ENCODE measurements around the gene PRDX2.

PRDX2 gene

DNA sequence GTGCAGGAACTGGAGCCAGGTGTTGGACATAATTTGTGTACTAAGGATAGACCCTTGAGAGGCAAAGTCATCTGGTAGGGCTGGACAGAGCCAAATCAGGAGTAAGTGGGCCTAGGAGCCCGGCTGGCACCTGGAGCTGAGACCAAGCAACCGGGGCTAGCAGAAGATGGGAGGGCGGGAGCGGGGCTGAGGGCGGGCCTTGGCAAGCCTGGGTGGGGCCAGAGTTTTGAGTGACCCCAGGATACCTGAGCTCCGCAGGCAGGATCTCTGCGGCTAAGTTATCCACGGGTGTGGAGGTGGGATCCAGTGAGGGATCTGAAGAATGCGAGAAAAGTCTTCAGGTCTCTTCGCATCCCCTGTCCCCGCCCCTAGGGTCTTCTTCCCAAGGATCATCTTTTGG, 34.5 kb downstream of the PRDX2 start:
- no peak for TF ChIP-seq GATA2 (IDR thresholded peaks at IDR 0.05; ENCODE audit: low read depth, low read length)
- TF ChIP-seq GATA3 (IDR thresholded peaks at IDR 0.05; ENCODE audit: low read depth, low read length) = no peak

- TF ChIP-seq GATA2 (IDR thresholded peaks at IDR 0.05; ENCODE audit: low read depth, low read length) = no peak
- no peak for TF ChIP-seq GATA3 (IDR thresholded peaks at IDR 0.05; ENCODE audit: low read depth, low read length)
Observed at GRCh38 chr19:12766051-12766521, 35.5 kb downstream of the PRDX2 start.

- TF ChIP-seq GATA2 (IDR thresholded peaks at IDR 0.05; ENCODE audit: low read depth, low read length) (no peak), GATA3 (IDR thresholded peaks at IDR 0.05; ENCODE audit: low read depth, low read length) (no peak)
Observed at GRCh38 chr19:12764698-12765097, 36.9 kb downstream of the PRDX2 start.

DNA sequence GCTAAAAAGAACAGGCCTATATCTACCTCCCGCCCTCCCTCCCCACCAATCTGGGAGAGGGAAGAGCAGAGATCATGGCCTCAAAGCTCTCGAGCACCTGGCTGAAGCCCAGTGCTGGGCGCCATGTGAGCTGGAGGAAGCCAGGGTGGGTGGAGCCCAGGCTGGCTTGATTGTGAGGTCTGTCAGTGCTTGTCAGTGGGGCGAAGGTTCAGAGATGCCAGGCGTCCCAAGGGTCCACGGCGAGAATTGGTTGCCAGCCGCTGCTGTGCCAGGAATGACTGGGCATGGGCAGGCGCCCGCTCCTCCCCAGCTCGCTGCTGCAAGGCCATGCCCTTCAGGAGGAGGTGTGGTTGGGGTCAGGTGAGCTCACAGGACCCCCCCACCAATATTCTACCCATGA, 38.5 kb downstream of the PRDX2 start:
- no peak for TF ChIP-seq GATA3 (IDR thresholded peaks at IDR 0.05; ENCODE audit: low read depth, low read length)
- no peak for TF ChIP-seq GATA2 (IDR thresholded peaks at IDR 0.05; ENCODE audit: low read depth, low read length)

DNA sequence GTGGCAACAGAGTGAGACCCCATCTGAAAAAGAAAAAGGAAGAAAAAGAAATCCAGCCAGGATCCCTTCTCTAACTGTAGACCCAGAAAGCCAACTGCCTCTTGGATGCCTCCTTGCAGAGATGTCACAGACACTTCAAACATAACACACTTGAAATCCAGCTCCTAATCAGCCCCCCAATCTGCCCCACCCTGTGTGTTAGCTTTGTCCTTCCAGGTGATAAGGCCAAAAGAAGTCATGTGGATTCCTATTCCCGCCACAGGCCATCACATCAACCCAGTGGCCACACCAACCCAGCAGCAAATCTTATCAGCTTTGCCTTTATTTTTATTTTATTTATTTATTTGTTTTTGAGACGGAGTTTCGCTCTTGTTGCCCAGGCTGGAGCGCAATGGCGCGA, 41.9 kb downstream of the PRDX2 start:
- TF ChIP-seq GATA3 (IDR thresholded peaks at IDR 0.05; ENCODE audit: low read depth, low read length) = no peak
- no peak for TF ChIP-seq GATA2 (IDR thresholded peaks at IDR 0.05; ENCODE audit: low read depth, low read length)

DNA sequence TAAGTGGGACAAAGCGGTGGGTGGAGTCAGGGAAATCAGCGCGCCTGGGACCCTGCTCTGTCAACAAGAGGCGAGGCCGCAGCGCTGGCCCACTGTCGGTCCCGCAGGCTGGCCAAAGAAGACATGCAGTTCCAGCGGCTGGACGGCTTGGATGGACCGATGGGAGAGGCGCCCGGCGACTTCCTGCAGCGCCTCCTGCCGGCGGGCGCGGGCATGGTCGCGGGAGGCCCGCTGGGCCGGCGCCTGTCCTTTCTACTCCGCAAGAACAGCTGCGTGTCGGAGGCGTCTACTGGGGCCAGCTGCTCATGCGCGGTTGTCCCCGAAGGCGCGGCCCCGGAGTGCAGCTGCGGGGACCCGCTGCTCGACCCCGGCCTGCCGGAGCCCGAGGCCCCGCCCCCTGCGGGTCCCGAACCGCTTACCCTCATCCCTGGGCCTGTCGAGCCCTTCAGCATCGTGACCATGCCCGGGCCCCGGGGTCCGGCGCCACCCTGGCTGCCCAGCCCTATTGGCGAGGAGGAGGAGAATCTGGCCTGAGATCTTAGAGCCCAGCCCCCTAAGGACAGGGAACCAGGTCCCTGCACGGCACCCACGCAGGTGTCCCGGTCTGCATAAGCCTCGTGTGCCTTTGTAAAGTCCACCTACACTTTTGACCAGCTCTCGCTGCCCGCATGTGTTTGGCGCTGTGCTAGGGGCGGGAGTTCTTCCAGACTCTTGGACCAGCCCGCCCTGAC, 43.9 kb downstream of the PRDX2 start:
- TF ChIP-seq GATA3 (IDR thresholded peaks at IDR 0.05; ENCODE audit: low read depth, low read length) = no peak
- no peak for TF ChIP-seq GATA2 (IDR thresholded peaks at IDR 0.05; ENCODE audit: low read depth, low read length)

GRCh38 chr19:12756150-12756883, 45.3 kb downstream of the PRDX2 start:
- TF ChIP-seq GATA2 (IDR thresholded peaks at IDR 0.05; ENCODE audit: low read depth, low read length) (no peak), GATA3 (IDR thresholded peaks at IDR 0.05; ENCODE audit: low read depth, low read length) (no peak)

- TF ChIP-seq GATA3 (IDR thresholded peaks at IDR 0.05; ENCODE audit: low read depth, low read length) = no peak
- no peak for TF ChIP-seq GATA2 (IDR thresholded peaks at IDR 0.05; ENCODE audit: low read depth, low read length)
Observed at GRCh38 chr19:12754465-12755196, 47.0 kb downstream of the PRDX2 start.

DNA sequence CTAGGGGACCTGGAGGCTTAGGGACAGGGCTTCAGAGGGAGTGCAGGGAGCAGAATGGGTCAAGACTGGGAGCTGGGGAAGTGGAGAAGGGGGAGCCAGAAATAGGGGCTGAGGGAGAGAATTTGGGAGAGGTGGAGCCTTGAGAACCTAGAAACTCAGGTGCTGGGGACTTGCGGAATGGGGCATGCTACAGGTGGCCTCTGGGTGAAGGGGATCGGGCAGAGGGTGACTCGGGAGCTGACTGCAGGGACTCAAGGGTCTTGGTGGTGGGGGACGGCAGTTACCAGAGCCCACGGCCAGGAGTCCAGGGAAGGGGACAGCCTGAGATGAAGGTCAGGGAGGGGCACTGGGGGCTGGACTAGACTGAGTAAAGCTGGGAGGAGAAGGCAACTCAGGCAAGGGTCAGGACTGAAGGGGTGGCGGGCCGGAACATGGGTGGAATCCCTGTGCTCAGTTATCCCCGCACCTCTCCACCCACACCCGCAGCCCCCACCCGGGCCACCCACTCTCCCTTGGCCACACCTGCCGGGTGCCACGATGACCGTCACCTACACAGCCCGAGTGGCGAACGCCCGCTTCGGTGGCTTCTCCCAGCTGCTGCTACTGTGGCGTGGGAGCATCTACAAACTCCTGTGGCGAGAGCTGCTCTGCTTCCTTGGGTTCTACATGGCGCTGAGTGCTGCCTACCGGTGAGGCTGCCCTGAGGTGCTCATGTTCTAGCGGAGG, 49.4 kb downstream of the PRDX2 start:
- TF ChIP-seq GATA2 (IDR thresholded peaks at IDR 0.05; ENCODE audit: low read depth, low read length) = no peak
- no peak for TF ChIP-seq GATA3 (IDR thresholded peaks at IDR 0.05; ENCODE audit: low read depth, low read length)

GRCh38 chr19:12751635-12752034, 50.0 kb downstream of the PRDX2 start, which contains the start of gene BEST2:
BEST2 (plus strand) TSS chr19:12751791; CDS start chr19:12752593, 802 bp downstream.
- TF ChIP-seq GATA3 (IDR thresholded peaks at IDR 0.05; ENCODE audit: low read depth, low read length) = no peak
- no peak for TF ChIP-seq GATA2 (IDR thresholded peaks at IDR 0.05; ENCODE audit: low read depth, low read length)

DNA sequence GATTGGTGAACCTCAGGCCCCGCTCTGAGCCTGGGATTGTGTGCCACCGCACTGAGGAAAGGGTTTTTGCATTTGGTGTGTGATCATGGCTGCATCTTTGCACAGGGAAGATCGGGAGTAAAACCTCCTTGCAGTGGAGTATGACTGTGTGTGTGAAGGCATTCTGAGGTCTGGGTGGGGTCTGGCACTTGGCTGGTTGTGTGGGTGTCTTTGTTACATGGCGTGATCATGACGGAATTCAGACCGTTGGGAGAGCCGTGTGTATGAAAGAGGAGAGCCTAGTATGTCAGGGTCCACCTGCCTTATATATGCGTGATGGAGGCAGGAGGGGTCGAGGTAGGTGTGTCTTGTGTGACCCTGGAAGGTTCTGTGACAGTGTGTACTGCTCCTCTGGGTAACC, 50.7 kb downstream of the PRDX2 start:
- TF ChIP-seq GATA3 (IDR thresholded peaks at IDR 0.05; ENCODE audit: low read depth, low read length) (no peak), GATA2 (IDR thresholded peaks at IDR 0.05; ENCODE audit: low read depth, low read length) (no peak)

DNA sequence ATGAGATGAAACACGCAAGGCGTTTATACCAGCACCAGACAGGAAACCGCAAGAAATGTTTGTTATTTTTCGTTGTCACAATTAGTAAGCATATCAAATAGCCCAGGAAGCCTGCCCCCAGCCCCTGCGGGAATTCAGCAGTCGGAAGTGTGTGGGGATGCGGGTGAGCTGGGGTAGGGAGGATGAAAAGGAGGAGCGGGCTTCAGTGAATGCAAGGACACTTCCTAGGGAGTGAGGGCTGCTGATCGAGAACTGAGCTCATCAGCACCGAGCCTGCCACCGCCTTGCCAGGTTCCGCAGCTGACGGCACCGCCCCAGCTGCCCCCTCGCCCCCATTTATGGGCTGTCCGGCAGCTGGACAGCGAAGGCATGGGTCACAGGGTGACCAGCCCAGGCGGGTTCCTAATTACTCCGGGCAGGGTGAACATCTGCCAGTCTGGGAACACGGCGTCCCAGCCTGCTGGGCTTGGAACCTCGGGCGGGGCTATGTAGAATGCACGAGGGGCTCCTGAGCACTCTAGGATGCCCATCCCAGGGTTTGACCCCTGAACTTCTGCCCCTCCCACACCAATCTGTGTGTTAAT, 51.6 kb downstream of the PRDX2 start:
- no peak for TF ChIP-seq GATA3 (IDR thresholded peaks at IDR 0.05; ENCODE audit: low read depth, low read length)
- TF ChIP-seq GATA2 (IDR thresholded peaks at IDR 0.05; ENCODE audit: low read depth, low read length) = no peak

DNA sequence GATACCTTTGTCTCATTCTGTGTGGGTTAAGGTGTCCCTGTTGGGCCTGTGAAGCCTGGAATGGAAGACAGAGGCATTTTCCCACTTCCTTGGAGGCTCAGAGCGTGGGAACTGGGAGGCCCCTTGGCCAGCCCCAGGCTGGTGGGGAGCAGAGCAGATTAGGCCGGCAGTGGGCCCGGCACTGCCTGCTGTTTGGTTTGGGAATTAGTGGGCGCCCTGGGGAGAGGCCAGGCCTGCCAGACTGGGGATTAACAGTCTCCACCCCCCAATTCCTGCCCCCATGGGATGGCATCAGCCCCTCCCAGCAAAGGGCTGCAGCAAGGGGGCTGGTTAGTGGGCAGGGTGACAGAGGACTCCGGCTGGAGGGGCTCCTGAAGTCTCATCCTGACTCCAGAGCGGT, 53.1 kb downstream of the PRDX2 start:
- TF ChIP-seq GATA3 (IDR thresholded peaks at IDR 0.05; ENCODE audit: low read depth, low read length) = no peak
- TF ChIP-seq GATA2 (IDR thresholded peaks at IDR 0.05; ENCODE audit: low read depth, low read length) = no peak

Measured in SH-SY5Y (cell line).